HEK293T (cell line): Measurements from ENCODE around the gene UNC45A.
"Not testable (repeated sequence)": the region's sequence is repeated elsewhere in the genome, so short reads cannot be mapped to it uniquely, and the experiment has no call there.

Source experiments
- CTCF ChIA-PET: fragments of 350-600 bp; formaldehyde crosslinking; extraction: SDS; loops from one replicate; lab custom pipeline; 2021; ENCODE audit warnings: antibody characterized with exemption, inconsistent platforms; lab: Yijun Ruan, JAX
- POLR2A ChIA-PET: fragments of 350-600 bp; formaldehyde crosslinking; extraction: SDS; loops from one replicate; lab custom pipeline; 2020; ENCODE audit warnings: antibody characterized with exemption, inconsistent platforms; lab: Yijun Ruan, JAX
- DNase-seq: peaks from one replicate; pipeline ENCODE4 v3.0.0; 2012; ENCODE audit warnings: mixed read lengths; ENCODE audit errors: extremely low spot score
- ARNT ChIP-seq: fragments of 450-650 bp; IDR thresholded peaks from 2 replicates; pipeline ENCODE4 v1.6.1; 2017; ENCODE audit warnings: mild to moderate bottlenecking
- BHLHE40 ChIP-seq: fragments of 450-650 bp; IDR thresholded peaks from 2 replicates; pipeline ENCODE4 v1.6.1; 2016; ENCODE audit warnings: mild to moderate bottlenecking, moderate library complexity, borderline replicate concordance
- CTBP1 ChIP-seq: fragments of 450-650 bp; IDR thresholded peaks from 2 replicates; pipeline ENCODE4 v1.6.1; 2016; ENCODE audit warnings: borderline replicate concordance
- ELF4 ChIP-seq: fragments of 450-650 bp; IDR thresholded peaks from 2 replicates; pipeline ENCODE4 v1.6.1; 2017; ENCODE audit warnings: antibody characterized with exemption
- FOXA1 ChIP-seq: fragments of 450-650 bp; IDR thresholded peaks from 2 replicates; pipeline ENCODE4 v1.6.1; 2016; ENCODE audit warnings: mild to moderate bottlenecking
- FOXK2 ChIP-seq: fragments of 450-650 bp; IDR thresholded peaks from 2 replicates; pipeline ENCODE4 v1.6.1; 2016; ENCODE audit warnings: mild to moderate bottlenecking
- FOXM1 ChIP-seq: fragments of 450-650 bp; IDR thresholded peaks from 2 replicates; pipeline ENCODE4 v1.6.1; 2017; ENCODE audit warnings: mild to moderate bottlenecking, borderline replicate concordance
- HDGF ChIP-seq: fragments of 450-650 bp; IDR thresholded peaks from 2 replicates; pipeline ENCODE4 v1.6.1; 2017; ENCODE audit warnings: antibody characterized with exemption, borderline replicate concordance
- L3MBTL2 ChIP-seq: fragments of 450-650 bp; conservative IDR thresholded peaks from 2 replicates; pipeline ENCODE4 v1.6.1; 2016; ENCODE audit warnings: mild to moderate bottlenecking
- LEF1 ChIP-seq: fragments of 450-650 bp; IDR thresholded peaks from 2 replicates; pipeline ENCODE4 v1.6.1; 2017; ENCODE audit warnings: mild to moderate bottlenecking, borderline replicate concordance
- NFRKB ChIP-seq: fragments of 450-650 bp; IDR thresholded peaks from 2 replicates; pipeline ENCODE4 v1.6.1; 2016; ENCODE audit warnings: mild to moderate bottlenecking, moderate library complexity
- SP1 ChIP-seq: fragments of 450-650 bp; IDR thresholded peaks from 2 replicates; pipeline ENCODE4 v1.6.1; 2017
- SUZ12 ChIP-seq: fragments of 450-650 bp; IDR thresholded peaks from 2 replicates; pipeline ENCODE4 v1.6.1; 2016; ENCODE audit warnings: mild to moderate bottlenecking
- TARDBP ChIP-seq: fragments of 450-650 bp; IDR thresholded peaks from 2 replicates; pipeline ENCODE4 v1.6.1; 2016
- ZNF384 ChIP-seq: fragments of 450-650 bp; IDR thresholded peaks from 2 replicates; pipeline ENCODE4 v1.6.1; 2016
- TF ChIP-seq, protein P1 (sequence below): fragments of 450-650 bp; IDR thresholded peaks from 2 replicates; pipeline ENCODE4 v1.6.1; 2016

The UNC45A gene

GRCh38 chr15:90906181-90906849, 28.8 kb upstream of the UNC45A start:
- DNase-seq, result no peak
- CTCF ChIA-PET, result interaction anchor here (0.6 kb wide), 1 partner anchor 37 kb away, joined by 3 read pairs; no protein-coding TSS in a partner anchor
- POLR2A ChIA-PET, result interaction anchor here (1.1 to 7.5 kb wide), 2 partner anchors 26 to 116 kb away, joined by 3 to 142 read pairs; partner anchors contain the start of genes HDDC3 and UNC45A
- TF ChIP-seq BHLHE40 (no peak), CTBP1 (no peak), ARNT (no peak), HDGF (no peak), ELF4 (no peak)
- TF ChIP-seq, protein P1, sequence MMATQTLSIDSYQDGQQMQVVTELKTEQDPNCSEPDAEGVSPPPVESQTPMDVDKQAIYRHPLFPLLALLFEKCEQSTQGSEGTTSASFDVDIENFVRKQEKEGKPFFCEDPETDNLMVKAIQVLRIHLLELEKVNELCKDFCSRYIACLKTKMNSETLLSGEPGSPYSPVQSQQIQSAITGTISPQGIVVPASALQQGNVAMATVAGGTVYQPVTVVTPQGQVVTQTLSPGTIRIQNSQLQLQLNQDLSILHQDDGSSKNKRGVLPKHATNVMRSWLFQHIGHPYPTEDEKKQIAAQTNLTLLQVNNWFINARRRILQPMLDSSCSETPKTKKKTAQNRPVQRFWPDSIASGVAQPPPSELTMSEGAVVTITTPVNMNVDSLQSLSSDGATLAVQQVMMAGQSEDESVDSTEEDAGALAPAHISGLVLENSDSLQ, result no peak

DNA sequence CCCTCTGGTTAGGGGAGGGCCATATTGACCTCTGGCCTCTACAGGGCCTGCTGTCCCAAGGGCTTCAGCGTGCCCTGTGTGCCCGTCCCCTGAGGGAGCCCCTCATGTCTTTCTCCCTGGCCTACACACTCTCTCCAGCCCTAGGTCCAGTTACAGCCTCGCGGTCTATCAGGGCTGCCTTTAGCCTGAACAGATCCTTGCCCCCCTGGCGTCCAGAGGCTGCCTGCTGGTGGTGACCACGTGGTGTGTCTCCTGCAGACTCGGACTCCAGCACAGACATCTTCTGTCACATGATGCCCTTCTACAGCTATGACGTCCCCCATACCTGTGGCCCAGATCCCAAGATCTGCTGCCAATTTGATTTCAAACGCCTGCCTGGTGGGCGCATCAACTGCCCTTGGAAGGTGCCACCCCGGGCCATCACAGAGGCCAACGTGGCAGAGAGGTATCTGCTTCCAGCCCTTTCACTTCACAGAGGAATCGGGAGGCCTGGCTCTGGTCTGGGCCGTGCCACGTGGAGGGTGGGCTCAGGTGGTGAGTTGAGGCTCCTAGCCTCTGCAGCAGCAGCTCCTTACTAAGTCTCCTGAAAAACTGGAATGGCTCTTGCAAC, 27.9 kb upstream of the UNC45A start:
- CTCF ChIA-PET, result no interaction called here

GRCh38 chr15:90907838-90908507, 27.1 kb upstream of the UNC45A start:
- TF ChIP-seq BHLHE40, result no peak
- TF ChIP-seq SP1, result no peak
- no peak for TF ChIP-seq L3MBTL2
- no peak for DNase-seq
- CTCF ChIA-PET, result no interaction called here
- POLR2A ChIA-PET, result no interaction called here

More for the DNA sequence above, 27.9 kb upstream of the UNC45A start:
- DNase-seq, result no peak
- TF ChIP-seq BHLHE40 (no peak), SP1 (no peak), TARDBP (no peak), SUZ12 (no peak), ARNT (no peak), FOXA1 (no peak), NFRKB (no peak), LEF1 (no peak), FOXM1 (no peak), ELF4 (no peak), FOXK2 (no peak), L3MBTL2 (no peak)
- TF ChIP-seq, protein P1, result no peak
- POLR2A ChIA-PET, result interaction anchor here (7.5 kb wide), 1 partner anchor 25 kb away, joined by 142 read pairs; the partner anchor contains the start of genes HDDC3 and UNC45A

GRCh38 chr15:90909449-90909848, 25.6 kb upstream of the UNC45A start:
- CTCF ChIA-PET, POLR2A ChIA-PET, DNase-seq: not testable (repeated sequence)

- TF ChIP-seq SUZ12 (no peak), L3MBTL2 (no peak), FOXM1 (no peak), TARDBP (no peak)
- CTCF ChIA-PET, result no interaction called here
- POLR2A ChIA-PET, result no interaction called here
- DNase-seq, result no peak
Observed at GRCh38 chr15:90909976-90910375, 25.1 kb upstream of the UNC45A start.

DNA sequence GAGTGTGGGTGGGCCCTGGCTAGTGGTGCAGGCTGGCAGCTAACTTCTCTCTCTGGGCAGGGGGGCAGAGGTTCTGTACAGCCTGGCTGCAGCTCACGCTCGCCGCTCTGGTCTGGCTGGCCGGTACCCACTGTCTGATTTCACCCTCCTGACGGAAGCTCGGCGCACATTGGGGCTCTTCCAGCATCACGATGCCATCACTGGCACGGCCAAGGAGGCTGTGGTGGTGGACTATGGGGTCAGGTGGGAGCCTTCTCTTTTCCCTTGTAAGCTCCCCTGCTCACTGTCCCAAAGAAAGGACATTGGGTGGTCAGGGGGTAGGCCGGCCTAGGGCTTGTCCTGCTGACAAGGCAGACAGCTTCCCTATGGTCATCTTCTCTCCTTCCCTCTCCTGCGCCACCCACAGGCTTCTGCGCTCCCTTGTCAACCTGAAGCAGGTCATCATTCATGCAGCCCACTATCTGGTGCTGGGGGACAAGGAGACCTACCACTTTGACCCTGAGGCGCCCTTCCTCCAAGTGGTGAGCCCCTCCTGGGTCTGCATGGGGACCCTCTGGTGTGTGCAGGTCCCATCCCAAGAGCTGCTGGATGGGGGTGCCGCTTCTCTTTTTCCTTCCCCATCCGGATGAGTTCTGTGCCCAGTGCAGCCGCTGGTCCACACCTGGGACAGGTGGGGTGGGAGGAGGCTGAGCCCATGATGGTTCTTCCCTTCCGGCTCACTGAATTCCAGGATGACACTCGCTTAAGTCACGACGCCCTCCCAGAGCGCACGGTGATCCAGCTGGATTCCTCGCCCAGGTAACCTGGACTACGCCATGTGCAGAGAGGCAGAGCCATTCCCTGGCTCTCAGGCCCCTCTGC, 24.4 kb upstream of the UNC45A start:
- TF ChIP-seq LEF1 (no peak), NFRKB (no peak), BHLHE40 (no peak), SP1 (no peak), FOXM1 (no peak), TARDBP (no peak), L3MBTL2 (no peak), HDGF (no peak), SUZ12 (no peak), FOXA1 (no peak), ZNF384 (no peak), FOXK2 (no peak), ELF4 (no peak)
- CTCF ChIA-PET, result no interaction called here
- POLR2A ChIA-PET, result no interaction called here
- DNase-seq, result no peak

DNA sequence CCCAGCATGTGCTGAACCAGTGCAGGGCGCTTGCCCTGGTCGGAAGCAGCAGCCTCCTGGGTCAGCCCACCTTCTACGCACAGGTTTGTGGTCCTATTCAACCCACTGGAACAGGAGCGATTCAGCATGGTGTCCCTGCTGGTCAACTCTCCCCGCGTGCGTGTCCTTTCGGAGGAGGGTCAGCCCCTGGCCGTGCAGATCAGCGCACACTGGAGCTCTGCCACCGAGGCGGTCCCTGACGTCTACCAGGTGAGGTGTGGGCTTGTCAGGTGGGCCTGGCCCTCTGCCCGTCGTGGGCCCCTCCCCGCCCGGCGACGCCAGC, 23.8 kb upstream of the UNC45A start:
- POLR2A ChIA-PET, result no interaction called here
- DNase-seq, result no peak
- no peak for TF ChIP-seq LEF1
- no peak for TF ChIP-seq HDGF
- TF ChIP-seq FOXM1, result no peak
- CTCF ChIA-PET, result no interaction called here
